GM21381 (cell line): Measurements from ENCODE around the gene ENDOG.
"Not testable (repeated sequence)": the region's sequence is repeated elsewhere in the genome, so short reads cannot be mapped to it uniquely, and the experiment has no call there.

ENCODE experiments used
- ATAC-seq: cut with Tn5 transposase; IDR thresholded peaks from one replicate; pipeline ENCODE4 v1.9.1; 2021; ENCODE audit warnings: mild to moderate bottlenecking, moderate library complexity; ENCODE audit not compliant: unreplicated experiment

ENDOG gene

DNA sequence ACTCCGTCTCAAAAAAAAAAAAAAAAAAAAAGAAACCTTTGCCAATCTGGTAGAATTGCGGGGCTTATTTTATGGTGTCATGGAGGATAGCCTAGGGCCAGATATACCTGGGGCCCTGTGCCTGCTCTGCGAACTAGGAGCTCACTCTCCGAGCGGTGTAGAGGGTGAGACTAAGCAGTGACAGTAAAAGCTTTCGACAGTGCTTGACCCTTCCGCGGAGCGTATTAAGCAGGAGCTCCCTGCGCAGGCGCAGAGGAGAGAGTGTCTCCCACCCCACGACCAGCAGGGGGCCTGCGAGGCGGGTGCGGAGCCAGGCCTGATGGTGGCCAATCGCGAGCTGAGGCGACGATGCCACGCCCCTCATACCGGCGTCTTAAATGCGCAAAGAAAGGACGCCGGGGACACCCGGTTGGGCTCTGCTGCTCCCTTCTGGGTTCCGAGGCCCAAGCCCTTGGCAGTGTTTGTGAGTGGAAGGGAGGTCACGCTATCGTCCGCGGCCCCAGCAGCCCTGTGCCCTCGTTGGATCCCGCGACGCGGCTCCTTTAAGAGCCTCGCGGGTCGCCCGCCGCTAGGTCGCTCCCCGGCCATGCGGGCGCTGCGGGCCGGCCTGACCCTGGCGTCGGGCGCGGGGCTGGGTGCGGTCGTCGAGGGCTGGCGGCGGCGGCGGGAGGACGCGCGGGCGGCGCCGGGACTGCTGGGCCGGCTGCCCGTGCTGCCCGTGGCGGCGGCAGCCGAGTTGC lies at the start of gene ENDOG:
TSS of gene ENDOG (plus strand) at position 402 of the 740 bp plus-strand sequence. CDS start at position 587, 185 bp downstream.
- ATAC-seq = peak; percentile 93

DNA sequence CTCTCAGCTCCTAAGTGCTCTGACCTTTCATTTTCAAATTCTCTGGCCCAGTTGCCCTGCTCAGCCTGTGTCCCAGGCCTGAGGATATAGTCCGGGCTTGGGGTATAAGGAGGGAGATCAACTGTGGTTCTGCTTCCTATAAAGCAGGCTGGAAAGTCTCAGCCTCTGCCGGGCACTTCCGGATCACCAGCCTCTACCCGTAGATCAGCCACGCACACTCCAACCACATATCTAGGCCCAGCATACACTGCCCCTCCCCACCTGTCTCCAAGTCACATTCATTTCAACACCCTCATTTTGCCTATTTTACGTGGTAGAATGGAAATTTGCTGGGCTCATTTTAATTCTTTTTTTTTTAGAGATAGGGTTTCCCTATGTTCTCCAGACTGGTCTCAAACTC lies 49.7 kb upstream of the ENDOG start:
- no peak for ATAC-seq

DNA sequence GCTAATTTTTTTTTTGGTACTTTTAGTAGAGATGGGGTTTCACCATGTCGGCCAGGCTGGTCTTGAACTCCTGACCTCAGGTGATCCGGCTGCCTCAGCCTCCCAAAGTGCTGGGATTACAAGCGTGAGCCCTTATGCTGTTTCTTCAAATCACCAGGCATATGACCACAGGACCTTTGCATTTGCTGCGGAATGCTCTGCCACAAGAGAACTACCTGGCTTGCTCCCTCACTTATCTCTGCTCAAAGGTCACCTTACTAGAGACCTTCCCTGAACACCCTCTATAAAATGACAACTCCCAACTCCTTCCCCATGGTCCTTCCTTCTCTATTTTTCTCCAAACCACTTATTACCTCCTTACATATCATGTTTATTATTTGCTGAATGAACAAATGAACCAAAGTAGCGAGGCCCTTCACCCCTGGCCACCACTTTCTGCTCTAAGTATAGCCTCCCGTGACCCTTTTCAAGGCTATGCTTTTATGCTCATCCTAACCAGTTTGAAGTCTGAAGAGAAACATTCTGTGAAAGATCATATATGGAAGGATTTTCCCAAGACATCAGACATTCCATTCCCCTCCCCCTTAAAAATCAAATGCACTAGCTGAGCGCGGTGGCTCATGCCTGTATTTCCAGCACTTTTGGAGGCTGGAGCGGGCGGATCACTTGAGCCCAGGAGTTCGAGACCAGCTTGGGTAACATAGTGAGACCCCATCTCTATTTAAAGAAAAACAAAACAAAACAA lies 47.8 kb upstream of the ENDOG start:
- ATAC-seq = no peak

DNA sequence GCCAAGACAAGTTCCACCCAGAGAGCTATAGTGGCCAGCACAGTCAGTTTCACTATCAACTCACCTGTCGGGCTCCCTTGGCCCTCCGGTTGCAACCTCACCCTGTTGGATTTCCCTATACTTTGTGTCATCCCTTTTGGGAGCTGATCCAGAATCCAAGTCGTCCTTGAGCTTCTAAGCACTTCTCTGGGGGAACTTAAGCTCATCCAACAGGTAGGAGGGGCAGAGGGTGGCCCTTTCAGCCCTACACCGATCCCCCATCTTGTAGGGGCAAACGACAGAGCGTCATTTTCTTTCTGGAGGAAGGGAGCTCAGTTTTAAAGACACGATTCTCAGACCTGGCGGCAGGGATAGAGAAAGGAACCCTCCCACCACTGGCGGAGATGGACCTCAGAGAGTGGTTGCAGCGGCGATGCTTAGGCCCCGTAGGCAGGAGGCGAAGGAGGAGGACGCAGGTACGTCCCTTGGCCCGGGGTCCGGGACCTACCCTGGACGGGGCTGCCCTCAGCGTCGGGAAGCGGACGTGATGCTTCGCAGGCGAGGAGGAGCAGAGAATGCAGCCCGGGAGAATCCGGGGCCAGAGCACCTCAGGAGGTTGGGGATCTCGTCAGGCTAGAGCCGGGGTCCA lies 47.1 kb upstream of the ENDOG start:
- ATAC-seq = peak; percentile 32

DNA sequence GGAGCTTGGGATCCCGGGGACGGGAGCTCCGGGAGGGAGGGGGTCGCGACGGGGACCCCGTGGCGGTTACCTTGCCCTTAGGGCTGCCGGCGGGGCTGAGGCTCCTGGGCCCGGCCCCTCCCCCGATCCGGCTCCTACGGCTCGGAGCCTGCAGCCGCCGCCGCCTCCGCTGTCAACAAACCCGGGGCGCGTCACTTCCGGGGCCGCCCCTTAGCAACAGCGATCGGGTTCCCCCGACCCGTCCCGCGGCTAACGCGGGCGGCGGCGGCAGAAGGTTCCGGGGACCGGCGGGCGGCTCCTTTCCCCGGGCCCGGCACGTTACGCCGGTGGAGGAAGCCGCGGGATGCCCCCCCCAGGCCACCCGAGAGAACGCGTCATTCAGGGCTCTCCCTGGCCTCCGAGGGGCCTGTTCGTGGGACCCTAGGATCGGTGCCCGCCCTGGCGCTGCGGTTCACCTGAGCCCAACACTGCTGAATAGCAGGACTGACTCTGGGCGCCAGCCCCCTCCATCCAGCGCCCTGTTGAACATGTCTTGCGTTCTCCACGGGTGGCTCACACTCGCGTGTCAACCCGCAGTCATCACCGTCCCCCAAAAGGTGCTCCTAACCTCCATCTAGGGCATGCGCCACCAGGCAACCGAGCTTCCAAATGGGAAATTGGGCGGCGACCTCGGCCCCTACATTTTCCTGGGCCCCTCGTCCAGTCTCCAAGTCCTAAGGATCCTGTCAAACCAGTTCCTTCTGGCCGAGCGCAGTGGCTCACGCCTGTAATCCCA lies 46.4 kb upstream of the ENDOG start, which contains the start of gene ZER1:
TSS of gene ZER1 (minus strand) at position 183 of the 775 bp plus-strand sequence. CDS start 16,362 bp downstream, outside the sequence.
- peak; percentile 94 for ATAC-seq

DNA sequence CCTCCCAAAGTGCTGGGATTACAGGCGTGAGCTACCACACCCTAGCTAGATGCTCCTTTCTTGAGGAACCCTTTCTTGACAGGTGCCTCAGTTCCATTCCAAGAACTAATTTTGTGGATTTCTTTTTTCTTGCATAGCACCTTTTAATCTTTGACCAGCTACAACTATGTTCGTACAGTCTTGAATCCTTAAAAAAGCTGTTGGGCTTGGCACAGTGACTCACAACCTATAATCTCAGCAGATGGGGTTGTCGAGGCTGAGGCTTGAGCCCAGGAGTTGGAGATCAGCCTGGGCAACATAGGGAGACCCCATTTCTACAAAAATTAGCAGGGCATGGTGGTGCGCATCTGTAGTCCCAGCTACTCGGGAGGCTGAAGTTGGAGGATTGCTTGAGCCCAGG lies 45.3 kb upstream of the ENDOG start:
- no peak for ATAC-seq

DNA sequence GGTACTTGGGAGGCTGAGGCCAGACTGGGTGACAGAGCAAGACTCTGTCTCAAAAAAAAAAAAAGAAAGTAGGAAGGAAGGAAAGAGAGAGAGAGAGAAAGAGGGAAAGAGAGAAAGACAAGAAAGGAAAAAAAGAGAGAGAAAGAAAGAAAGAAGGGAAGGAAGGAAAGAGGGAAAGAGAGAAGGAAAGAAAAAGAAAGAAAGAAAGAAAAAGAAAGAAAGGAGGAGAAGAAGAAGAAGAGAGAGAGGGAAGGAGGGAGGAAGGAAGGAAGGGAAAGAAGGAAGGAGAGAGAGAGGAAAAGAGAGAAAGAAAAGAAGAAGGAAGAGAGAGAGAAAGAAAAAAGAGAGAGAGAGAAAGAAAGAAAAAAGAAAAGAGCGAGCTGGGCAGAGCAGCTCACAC lies 43.5 kb upstream of the ENDOG start:
- no peak for ATAC-seq

- not testable (repeated sequence) for ATAC-seq
These were observed 38.2 kb upstream of the ENDOG start for GRCh38 chr9:128780093-128780492.

- no peak for ATAC-seq
These were observed 36.9 kb upstream of the ENDOG start for GRCh38 chr9:128781187-128782070.

DNA sequence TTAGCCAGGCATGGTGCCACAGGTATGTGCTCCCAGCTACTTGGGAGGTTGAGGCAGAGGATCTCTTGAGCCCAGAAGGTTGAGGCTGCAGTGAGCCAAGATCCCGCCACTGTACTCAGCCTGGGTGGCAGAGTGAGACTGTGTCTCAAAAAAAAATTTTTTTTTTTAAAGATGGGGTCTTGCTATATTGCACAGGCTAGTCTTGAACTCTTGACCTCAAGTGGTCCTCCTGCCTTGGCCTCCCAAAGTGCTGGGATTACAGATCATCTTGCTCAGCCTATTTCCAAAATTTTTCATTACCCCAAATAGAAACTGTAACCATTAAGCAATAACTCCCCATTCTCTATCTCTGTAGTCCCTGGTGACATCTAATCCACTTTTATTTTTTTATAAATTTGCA lies 35.6 kb upstream of the ENDOG start:
- ATAC-seq = no peak

DNA sequence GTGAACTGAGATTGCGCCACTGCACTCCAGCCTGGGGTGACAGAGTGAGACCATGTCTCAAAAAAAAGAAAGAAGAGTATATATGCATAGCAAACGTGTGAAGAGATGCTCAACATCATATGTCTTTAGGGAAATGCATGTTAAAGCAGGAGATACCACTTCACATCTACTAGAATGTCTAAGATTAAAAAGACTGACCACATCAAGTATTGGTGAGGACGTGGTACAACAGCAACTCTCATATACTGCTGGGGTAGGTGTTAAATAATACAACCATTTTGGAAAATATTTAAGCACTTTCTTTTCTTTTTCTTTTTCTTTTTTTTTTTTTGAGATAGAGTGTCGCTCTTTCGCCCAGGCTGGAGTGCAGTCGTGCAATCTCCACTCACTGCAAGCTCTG lies 32.9 kb upstream of the ENDOG start:
- ATAC-seq = no peak

GRCh38 chr9:128786681-128787601 lies 31.4 kb upstream of the ENDOG start, which contains the start of gene TBC1D13:
Gene TBC1D13, plus strand, starts transcription at chr9:128787253. Its CDS starts 101 bp downstream, at chr9:128787354.
- peak; percentile 91 for ATAC-seq

DNA sequence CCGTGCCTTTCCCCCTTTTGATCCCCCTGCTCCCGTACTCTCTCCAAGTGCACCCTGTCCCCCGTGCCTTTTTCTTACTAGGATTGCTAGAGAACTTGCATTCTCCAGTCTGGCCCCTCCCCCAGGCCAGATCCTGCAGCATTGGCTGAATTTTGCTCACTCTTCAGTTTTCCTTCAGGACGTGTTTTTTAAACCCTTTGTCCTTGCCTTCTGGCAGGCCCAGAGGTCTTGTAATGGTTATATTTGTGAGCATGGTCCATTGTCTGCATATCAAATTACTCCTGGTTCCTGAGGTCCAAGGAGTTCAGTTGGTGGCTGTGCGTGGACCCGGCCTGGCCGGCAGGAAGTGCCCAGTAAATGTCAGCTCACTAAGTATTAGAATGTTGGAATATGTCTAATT lies 30.6 kb upstream of the ENDOG start:
- no peak for ATAC-seq

DNA sequence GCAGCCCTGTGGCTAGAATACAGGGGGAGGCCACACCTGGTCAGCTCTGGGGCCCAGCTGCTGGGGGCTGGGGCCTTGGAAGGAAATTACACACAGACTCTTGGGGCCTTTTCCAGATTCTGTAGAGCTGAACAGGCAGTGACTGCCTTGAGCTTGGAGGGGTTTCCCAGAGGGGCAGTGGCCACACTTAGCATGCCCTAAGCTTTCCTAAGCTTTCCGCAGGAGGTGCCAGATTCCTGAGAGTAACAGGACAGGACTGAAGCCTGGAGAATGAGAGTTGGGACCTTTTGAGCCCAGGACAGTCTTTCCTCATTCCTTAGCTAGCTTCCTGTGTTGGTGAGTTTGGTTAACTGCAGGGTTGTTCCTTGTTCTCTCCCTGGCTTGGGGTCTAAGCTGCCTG lies 29.9 kb upstream of the ENDOG start:
- ATAC-seq = no peak

- no peak for ATAC-seq
These were observed 27.8 kb upstream of the ENDOG start for GRCh38 chr9:128790536-128790935.

- ATAC-seq = no peak
These were observed 26.2 kb upstream of the ENDOG start for GRCh38 chr9:128792134-128792533.

DNA sequence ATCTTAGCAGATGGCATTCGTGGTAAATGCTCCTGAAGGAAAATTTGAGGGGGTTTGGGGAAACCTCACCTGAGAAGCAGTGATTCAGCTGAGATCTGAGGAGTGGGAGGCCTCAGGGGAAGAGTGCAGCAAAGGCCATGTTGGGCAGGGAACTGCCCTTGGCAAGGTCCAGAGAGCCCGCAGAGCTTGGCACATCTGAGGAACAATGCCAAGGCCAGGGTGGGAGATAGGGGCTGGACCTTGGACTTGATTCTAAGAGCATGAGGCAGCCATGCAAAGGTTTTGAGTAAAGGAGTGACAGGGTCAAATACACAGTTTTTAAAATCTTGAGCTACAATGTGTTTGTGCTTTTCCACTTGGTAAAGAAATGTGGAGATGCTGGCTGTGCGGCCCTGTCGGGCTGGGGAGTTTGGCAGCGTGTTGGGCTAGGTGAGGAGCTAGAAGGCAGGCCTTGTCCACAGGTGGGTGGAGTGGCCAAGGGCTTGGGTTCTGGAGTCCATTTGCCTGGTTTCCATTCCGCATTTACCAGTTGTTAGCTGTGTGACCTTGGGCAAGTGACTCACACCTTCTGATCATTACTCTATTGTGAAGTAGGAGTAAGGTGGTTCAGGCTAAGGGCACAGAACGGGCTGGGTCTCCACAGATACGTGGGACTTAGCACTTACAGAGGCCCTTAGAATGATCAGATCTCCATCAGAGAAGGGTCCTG lies 25.2 kb upstream of the ENDOG start:
- no peak for ATAC-seq

DNA sequence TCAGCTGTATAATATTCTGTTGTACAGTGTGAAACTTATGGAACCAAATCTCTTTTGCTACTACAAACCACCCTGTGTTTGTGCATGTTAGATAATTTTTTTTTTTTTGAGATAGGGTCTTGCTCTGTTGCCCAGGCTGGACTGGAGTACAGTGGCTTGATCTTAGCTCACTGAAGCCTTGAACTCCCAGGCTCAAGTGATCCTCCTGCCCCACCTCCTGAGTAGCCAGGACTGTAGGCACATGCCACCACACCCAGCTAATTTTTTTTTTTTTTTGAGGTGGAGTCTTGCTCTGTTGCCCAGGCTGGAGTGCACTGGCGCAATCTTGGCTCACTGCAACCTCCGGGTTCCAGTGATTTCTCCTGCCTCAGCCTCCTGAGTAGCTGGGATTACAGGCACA lies 23.3 kb upstream of the ENDOG start:
- ATAC-seq = not testable (repeated sequence)
